ENCODE data around the gene DSCAM.

The DSCAM gene

DNA sequence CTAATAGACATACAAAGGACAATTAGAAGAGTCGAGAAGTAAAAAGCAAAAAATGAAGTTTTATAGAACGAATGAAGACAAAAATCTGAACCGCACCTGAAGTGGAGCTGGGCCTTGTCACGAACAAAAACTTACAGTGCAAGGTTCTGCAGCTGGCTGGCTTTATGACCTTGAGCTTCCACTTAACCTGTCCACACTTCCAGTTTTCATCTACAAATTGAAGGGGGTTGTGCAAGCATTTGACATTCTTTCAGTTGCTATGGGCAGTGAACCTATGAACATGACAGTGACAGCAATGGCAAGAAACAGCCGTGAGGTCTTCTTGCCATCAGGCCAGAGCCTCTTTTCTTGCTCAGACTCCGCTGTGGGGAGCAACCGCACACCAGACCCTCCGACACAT is 93.2 kb downstream of the DSCAM start:
- no peak for TF ChIP-seq EZH2phosphoT487 (conservative IDR thresholded peaks at IDR 0.05; ENCODE audit: low read length)
- TF ChIP-seq, protein P1, sequence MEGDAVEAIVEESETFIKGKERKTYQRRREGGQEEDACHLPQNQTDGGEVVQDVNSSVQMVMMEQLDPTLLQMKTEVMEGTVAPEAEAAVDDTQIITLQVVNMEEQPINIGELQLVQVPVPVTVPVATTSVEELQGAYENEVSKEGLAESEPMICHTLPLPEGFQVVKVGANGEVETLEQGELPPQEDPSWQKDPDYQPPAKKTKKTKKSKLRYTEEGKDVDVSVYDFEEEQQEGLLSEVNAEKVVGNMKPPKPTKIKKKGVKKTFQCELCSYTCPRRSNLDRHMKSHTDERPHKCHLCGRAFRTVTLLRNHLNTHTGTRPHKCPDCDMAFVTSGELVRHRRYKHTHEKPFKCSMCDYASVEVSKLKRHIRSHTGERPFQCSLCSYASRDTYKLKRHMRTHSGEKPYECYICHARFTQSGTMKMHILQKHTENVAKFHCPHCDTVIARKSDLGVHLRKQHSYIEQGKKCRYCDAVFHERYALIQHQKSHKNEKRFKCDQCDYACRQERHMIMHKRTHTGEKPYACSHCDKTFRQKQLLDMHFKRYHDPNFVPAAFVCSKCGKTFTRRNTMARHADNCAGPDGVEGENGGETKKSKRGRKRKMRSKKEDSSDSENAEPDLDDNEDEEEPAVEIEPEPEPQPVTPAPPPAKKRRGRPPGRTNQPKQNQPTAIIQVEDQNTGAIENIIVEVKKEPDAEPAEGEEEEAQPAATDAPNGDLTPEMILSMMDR (IDR thresholded peaks at IDR 0.05; ENCODE audit: insufficient read depth, low read length, poor library complexity, severe bottlenecking): no peak
- H4K20me1 ChIP-seq (ENCODE audit: low read depth, low read length): no peaks in the 10 kb centered on the region
- H2AFZ ChIP-seq (ENCODE audit: low read depth, low read length, severe bottlenecking): no peak overlapping the region
- H3K36me3 ChIP-seq (ENCODE audit: low read length): no peaks in the 10 kb centered on the region
- no peaks in the 10 kb centered on the region for H3K79me2 ChIP-seq (ENCODE audit: insufficient read depth, low read length)
- no peaks in the 10 kb centered on the region for H3K9me2 ChIP-seq (replicated peaks; ENCODE audit: insufficient read depth, low read length)
- H3K27ac ChIP-seq (ENCODE audit: low read depth, low read length): no peak overlapping the region
- H3K9ac ChIP-seq (ENCODE audit: low read length): no peak overlapping the region
- H3K9me3 ChIP-seq (ENCODE audit: insufficient read depth, low read length): no peaks in the 10 kb centered on the region
- no peaks in the 10 kb centered on the region for H3K27me3 ChIP-seq (ENCODE audit: low read length)
- no peak overlapping the region for H3K4me3 ChIP-seq (ENCODE audit: insufficient read depth, low read length, poor library complexity, severe bottlenecking)
- no peak overlapping the region for H3K4me2 ChIP-seq (ENCODE audit: low read depth, low read length, poor library complexity, severe bottlenecking)
- H3F3A ChIP-seq (ENCODE audit: insufficient read depth): no peaks in the 10 kb centered on the region

DNA sequence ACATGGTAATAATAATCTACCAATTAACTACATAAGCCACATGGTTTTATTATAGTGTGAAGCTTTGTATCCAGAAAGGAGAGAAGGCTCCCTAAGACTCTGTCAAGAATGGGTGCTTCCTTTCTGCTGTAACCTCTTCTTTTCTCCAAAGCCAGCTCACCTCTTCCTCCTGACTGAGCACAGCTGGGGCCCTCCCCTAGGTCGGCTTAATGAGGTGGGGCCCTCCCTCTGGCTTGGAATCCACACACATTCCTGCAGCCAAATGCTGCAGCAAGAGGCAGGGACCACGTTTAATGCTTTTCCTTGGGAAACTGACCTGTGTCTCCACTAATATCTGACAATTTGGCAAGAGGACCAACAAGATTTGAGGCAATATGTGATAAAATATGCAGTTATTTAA is 94.8 kb downstream of the DSCAM start:
- Histone ChIP-seq H3K36me3 (ENCODE audit: low read length) (no peaks in the 10 kb centered on the region), H3K9me2 (replicated peaks; ENCODE audit: insufficient read depth, low read length) (no peaks in the 10 kb centered on the region), H3K27ac (ENCODE audit: low read depth, low read length) (no peak overlapping the region), H3K27me3 (ENCODE audit: low read length) (no peaks in the 10 kb centered on the region), H3K4me3 (ENCODE audit: insufficient read depth, low read length, poor library complexity, severe bottlenecking) (no peak overlapping the region), H3K9ac (ENCODE audit: low read length) (no peak overlapping the region), H2AFZ (ENCODE audit: low read depth, low read length, severe bottlenecking) (no peak overlapping the region), H4K20me1 (ENCODE audit: low read depth, low read length) (no peaks in the 10 kb centered on the region), H3K4me2 (ENCODE audit: low read depth, low read length, poor library complexity, severe bottlenecking) (no peak overlapping the region), H3K79me2 (ENCODE audit: insufficient read depth, low read length) (no peaks in the 10 kb centered on the region), H3K9me3 (ENCODE audit: insufficient read depth, low read length) (no peaks in the 10 kb centered on the region), H3F3A (ENCODE audit: insufficient read depth) (no peaks in the 10 kb centered on the region)
- TF ChIP-seq, protein P1 (IDR thresholded peaks at IDR 0.05; ENCODE audit: insufficient read depth, low read length, poor library complexity, severe bottlenecking): no peak
- TF ChIP-seq EZH2phosphoT487 (conservative IDR thresholded peaks at IDR 0.05; ENCODE audit: low read length): no peak

DNA sequence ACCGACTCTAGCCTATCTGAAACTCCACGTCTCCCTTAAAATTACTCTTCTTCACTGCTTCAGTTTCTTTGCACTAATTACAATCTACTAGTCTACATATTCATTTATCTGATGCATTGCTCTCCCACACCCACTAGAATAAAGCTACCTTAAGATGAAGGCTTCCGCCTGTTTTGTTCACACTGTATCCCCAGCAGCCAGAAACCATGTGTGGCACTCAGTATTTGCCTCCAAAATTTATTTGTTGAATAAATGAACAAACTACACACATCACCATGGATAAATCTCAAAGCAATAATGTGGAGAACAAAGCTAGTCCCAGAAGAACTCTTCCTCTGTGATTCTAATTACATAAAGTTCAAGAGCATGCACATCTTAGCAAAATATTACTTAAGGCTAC is 95.7 kb downstream of the DSCAM start:
- H3F3A ChIP-seq (ENCODE audit: insufficient read depth): no peaks in the 10 kb centered on the region
- H3K9me2 ChIP-seq (replicated peaks; ENCODE audit: insufficient read depth, low read length): no peaks in the 10 kb centered on the region
- TF ChIP-seq, protein P1 (IDR thresholded peaks at IDR 0.05; ENCODE audit: insufficient read depth, low read length, poor library complexity, severe bottlenecking): no peak
- no peak for TF ChIP-seq EZH2phosphoT487 (conservative IDR thresholded peaks at IDR 0.05; ENCODE audit: low read length)
- H3K27ac ChIP-seq (ENCODE audit: low read depth, low read length): no peak overlapping the region
- no peak overlapping the region for H3K4me2 ChIP-seq (ENCODE audit: low read depth, low read length, poor library complexity, severe bottlenecking)
- H3K9ac ChIP-seq (ENCODE audit: low read length): no peak overlapping the region
- no peaks in the 10 kb centered on the region for H3K9me3 ChIP-seq (ENCODE audit: insufficient read depth, low read length)
- no peaks in the 10 kb centered on the region for H4K20me1 ChIP-seq (ENCODE audit: low read depth, low read length)
- H3K4me3 ChIP-seq (ENCODE audit: insufficient read depth, low read length, poor library complexity, severe bottlenecking): no peak overlapping the region
- no peaks in the 10 kb centered on the region for H3K36me3 ChIP-seq (ENCODE audit: low read length)
- H3K79me2 ChIP-seq (ENCODE audit: insufficient read depth, low read length): no peaks in the 10 kb centered on the region
- no peak overlapping the region for H2AFZ ChIP-seq (ENCODE audit: low read depth, low read length, severe bottlenecking)
- no peaks in the 10 kb centered on the region for H3K27me3 ChIP-seq (ENCODE audit: low read length)

All from SU-DHL-6 (cell line).